WTC11 (cell line): ENCODE data around the gene ZFHX3. TPM values are rescaled to one million over a fixed set of nuclear protein-coding genes. Genes with fewer than 3 reads are reported as not detected.

Experiments
- ATAC-seq: fragments of 200-7000 bp; cut with Tn5 transposase; 2 replicates; pipeline ENCODE4 v1.10.0; 2021; ENCODE audit warnings: mild to moderate bottlenecking, moderate library complexity
- CTCF ChIA-PET: fragments of 300-600 bp; sonication (Branson Sonifier 250); formaldehyde crosslinking; loops from one replicate; lab custom pipeline; 2021; ENCODE audit warnings: antibody characterized with exemption; lab: Charles Lee
- POLR2A ChIA-PET: fragments of 350-600 bp; sonication (Branson Sonifier 250); formaldehyde crosslinking; loops from one replicate; lab custom pipeline; 2021; ENCODE audit warnings: antibody characterized with exemption; lab: Charles Lee
- DNase-seq: peaks from one replicate; pipeline ENCODE4 v3.0.0; 2021; ENCODE audit warnings: low spot score
- H3K27ac Mint-ChIP-seq: 2 replicates; pipeline ENCODE4 v1.8.0; 2021; ENCODE audit warnings: mixed read lengths
- H3K27me3 Mint-ChIP-seq: 2 replicates; pipeline ENCODE4 v1.8.0; 2021; ENCODE audit warnings: low read depth, mild to moderate bottlenecking, moderate library complexity, mixed read lengths
- H3K36me3 Mint-ChIP-seq: 2 replicates; pipeline ENCODE4 v1.8.0; 2021; ENCODE audit warnings: mixed read lengths
- H3K4me1 Mint-ChIP-seq: 2 replicates; pipeline ENCODE4 v1.8.0; 2022; ENCODE audit warnings: mixed read lengths
- H3K4me3 Mint-ChIP-seq: 2 replicates; pipeline ENCODE4 v1.8.0; 2021; ENCODE audit warnings: mild to moderate bottlenecking, moderate library complexity, mixed read lengths
- H3K9me3 Mint-ChIP-seq: 2 replicates; pipeline ENCODE4 v1.8.0; 2021; ENCODE audit warnings: mixed read lengths
- ATF1 ChIP-seq: sonication (generic); formaldehyde crosslinking; IDR thresholded peaks from 2 replicates; pipeline ENCODE4 v1.8.1; 2023; ENCODE audit warnings: mild to moderate bottlenecking, moderate library complexity, missing genetic modification reagents
- GABPB1 ChIP-seq: sonication (generic); formaldehyde crosslinking; IDR thresholded peaks from 2 replicates; pipeline ENCODE4 v1.8.1; 2023; ENCODE audit warnings: mild to moderate bottlenecking, missing genetic modification reagents
- JAZF1 ChIP-seq: fragments of 250-450 bp; sonication (Bioruptor Pico); IDR thresholded peaks from 2 replicates; pipeline ENCODE4 v1.9.0; 2021; ENCODE audit warnings: moderate library complexity, mild to moderate bottlenecking, inconsistent platforms
- JUN ChIP-seq: sonication (generic); formaldehyde crosslinking; IDR thresholded peaks from 2 replicates; pipeline ENCODE4 v1.8.0; 2023; ENCODE audit warnings: mild to moderate bottlenecking, missing genetic modification reagents
- OVOL2 ChIP-seq: fragments of 250-450 bp; sonication (Bioruptor Pico); IDR thresholded peaks from 2 replicates; pipeline ENCODE4 v1.9.0; 2021; ENCODE audit warnings: mild to moderate bottlenecking, borderline replicate concordance
- TEAD1 ChIP-seq: sonication (generic); formaldehyde crosslinking; IDR thresholded peaks from 2 replicates; pipeline ENCODE4 v1.8.0; 2022; ENCODE audit warnings: mild to moderate bottlenecking, missing genetic modification reagents
- TEAD4 ChIP-seq: sonication (generic); formaldehyde crosslinking; IDR thresholded peaks from 2 replicates; pipeline ENCODE4 v1.8.0; 2022; ENCODE audit warnings: mild to moderate bottlenecking, missing genetic modification reagents
- ZNF219 ChIP-seq: sonication (generic); formaldehyde crosslinking; IDR thresholded peaks from 2 replicates; pipeline ENCODE4 v1.8.0; 2023; ENCODE audit warnings: missing genetic modification reagents, mild to moderate bottlenecking, borderline replicate concordance
- ZNF396 ChIP-seq: fragments of 250-450 bp; sonication (Bioruptor Pico); IDR thresholded peaks from 2 replicates; pipeline ENCODE4 v1.8.0; 2021; ENCODE audit warnings: mild to moderate bottlenecking, moderate library complexity, borderline replicate concordance
- total RNA-seq: library from RNA; stranded (reverse); gene quantifications from 3 replicates; pipeline ENCODE4 v1.2.3, GENCODE V29; 2021
- TF ChIP-seq, protein P1 (sequence below): fragments of 250-450 bp; sonication (Bioruptor Pico); IDR thresholded peaks from 2 replicates; pipeline ENCODE4 v2.1.2; 2022; ENCODE audit warnings: mild to moderate bottlenecking, moderate library complexity
- TF ChIP-seq, protein P2 (sequence below): sonication (generic); formaldehyde crosslinking; IDR thresholded peaks from 2 replicates; pipeline ENCODE4 v1.8.1; 2023; ENCODE audit warnings: mild to moderate bottlenecking, missing genetic modification reagents, moderate library complexity
- TF ChIP-seq, protein P3 (sequence below): sonication (generic); formaldehyde crosslinking; IDR thresholded peaks from 2 replicates; pipeline ENCODE4 v1.8.1; 2023; ENCODE audit warnings: mild to moderate bottlenecking, missing genetic modification reagents
- TF ChIP-seq, protein P4 (sequence below): sonication (generic); formaldehyde crosslinking; IDR thresholded peaks from 2 replicates; pipeline ENCODE4 v1.8.0; 2022; ENCODE audit warnings: mild to moderate bottlenecking, missing genetic modification reagents
- TF ChIP-seq, protein P5 (sequence below): fragments of 200-600 bp; IDR thresholded peaks from 2 replicates; pipeline ENCODE4 v1.8.0; 2022; ENCODE audit warnings: antibody characterized with exemption
- TF ChIP-seq, protein P6 (sequence below): fragments of 250-450 bp; sonication (Bioruptor Pico); IDR thresholded peaks from 2 replicates; pipeline ENCODE4 v1.9.0; 2021; ENCODE audit warnings: mild to moderate bottlenecking
- TF ChIP-seq, protein P7 (sequence below): fragments of 250-450 bp; sonication (Bioruptor Pico); IDR thresholded peaks from 2 replicates; pipeline ENCODE4 v1.9.0; 2021; ENCODE audit warnings: moderate library complexity, mild to moderate bottlenecking, inconsistent platforms, borderline replicate concordance

Gene ZFHX3
- total RNA-seq, 1 experiment from 2014 or later: 5.7 TPM

DNA sequence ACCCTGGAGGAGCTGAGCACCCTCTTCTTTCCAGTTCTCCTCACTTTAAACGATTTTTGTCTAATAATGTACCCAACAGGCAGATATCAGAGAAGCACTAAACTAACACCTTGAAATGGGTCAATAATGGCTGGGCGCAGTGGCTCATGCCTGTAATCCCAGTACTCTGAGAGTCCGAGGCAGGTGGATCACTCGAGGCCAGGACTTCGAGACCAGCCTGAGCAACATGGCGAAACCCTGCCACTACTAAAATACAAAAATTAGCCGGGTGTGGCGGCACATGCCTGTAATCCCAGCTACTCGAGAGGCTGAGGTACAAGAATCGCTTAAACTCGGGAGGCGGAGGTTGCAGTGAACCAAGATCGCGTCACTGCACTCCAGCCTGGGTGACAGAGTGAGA lies 57.4 kb downstream of the ZFHX3 start:
- no peaks in the 10 kb centered on the region; the same call in 1 of the 2 replicates for H3K27me3 Mint-ChIP-seq
- H3K4me1 Mint-ChIP-seq: peaks cover 51% of the 10 kb centered on the region
- ChIA-PET POLR2A (no interaction called here), CTCF (interaction anchor here (1.1 kb wide), 1 partner anchor 158 kb away, joined by 7 read pairs; no protein-coding TSS in a partner anchor)
- DNase-seq (no peak), ATAC-seq (no peak)
- H3K36me3 Mint-ChIP-seq: no peaks in the 10 kb centered on the region
- H3K4me3 Mint-ChIP-seq: no peak overlapping the region
- TF ChIP-seq, protein P1, sequence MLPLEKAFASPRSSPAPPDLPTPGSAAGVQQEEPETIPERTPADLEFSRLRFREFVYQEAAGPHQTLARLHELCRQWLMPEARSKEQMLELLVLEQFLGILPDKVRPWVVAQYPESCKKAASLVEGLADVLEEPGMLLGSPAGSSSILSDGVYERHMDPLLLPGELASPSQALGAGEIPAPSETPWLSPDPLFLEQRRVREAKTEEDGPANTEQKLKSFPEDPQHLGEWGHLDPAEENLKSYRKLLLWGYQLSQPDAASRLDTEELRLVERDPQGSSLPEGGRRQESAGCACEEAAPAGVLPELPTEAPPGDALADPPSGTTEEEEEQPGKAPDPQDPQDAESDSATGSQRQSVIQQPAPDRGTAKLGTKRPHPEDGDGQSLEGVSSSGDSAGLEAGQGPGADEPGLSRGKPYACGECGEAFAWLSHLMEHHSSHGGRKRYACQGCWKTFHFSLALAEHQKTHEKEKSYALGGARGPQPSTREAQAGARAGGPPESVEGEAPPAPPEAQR (CRISPR knock-in tag): no peak
- TF ChIP-seq, protein P2, sequence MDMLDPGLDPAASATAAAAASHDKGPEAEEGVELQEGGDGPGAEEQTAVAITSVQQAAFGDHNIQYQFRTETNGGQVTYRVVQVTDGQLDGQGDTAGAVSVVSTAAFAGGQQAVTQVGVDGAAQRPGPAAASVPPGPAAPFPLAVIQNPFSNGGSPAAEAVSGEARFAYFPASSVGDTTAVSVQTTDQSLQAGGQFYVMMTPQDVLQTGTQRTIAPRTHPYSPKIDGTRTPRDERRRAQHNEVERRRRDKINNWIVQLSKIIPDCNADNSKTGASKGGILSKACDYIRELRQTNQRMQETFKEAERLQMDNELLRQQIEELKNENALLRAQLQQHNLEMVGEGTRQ (CRISPR knock-in tag): no peak
- TF ChIP-seq JAZF1: no peak
- TF ChIP-seq TEAD1 (CRISPR knock-in tag): no peak
- no peak for TF ChIP-seq JUN (CRISPR knock-in tag)
- TF ChIP-seq, protein P3, sequence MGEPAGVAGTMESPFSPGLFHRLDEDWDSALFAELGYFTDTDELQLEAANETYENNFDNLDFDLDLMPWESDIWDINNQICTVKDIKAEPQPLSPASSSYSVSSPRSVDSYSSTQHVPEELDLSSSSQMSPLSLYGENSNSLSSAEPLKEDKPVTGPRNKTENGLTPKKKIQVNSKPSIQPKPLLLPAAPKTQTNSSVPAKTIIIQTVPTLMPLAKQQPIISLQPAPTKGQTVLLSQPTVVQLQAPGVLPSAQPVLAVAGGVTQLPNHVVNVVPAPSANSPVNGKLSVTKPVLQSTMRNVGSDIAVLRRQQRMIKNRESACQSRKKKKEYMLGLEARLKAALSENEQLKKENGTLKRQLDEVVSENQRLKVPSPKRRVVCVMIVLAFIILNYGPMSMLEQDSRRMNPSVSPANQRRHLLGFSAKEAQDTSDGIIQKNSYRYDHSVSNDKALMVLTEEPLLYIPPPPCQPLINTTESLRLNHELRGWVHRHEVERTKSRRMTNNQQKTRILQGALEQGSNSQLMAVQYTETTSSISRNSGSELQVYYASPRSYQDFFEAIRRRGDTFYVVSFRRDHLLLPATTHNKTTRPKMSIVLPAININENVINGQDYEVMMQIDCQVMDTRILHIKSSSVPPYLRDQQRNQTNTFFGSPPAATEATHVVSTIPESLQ (CRISPR knock-in tag): no peak
- no peak for TF ChIP-seq OVOL2 (CRISPR knock-in tag)
- no peak for TF ChIP-seq ZNF219 (CRISPR knock-in tag)
- TF ChIP-seq ZNF396: no peak
- no peak for TF ChIP-seq GABPB1
- TF ChIP-seq, protein P4, sequence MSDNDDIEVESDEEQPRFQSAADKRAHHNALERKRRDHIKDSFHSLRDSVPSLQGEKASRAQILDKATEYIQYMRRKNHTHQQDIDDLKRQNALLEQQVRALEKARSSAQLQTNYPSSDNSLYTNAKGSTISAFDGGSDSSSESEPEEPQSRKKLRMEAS (CRISPR knock-in tag): no peak
- TF ChIP-seq TEAD4: no peak
- TF ChIP-seq, protein P5, sequence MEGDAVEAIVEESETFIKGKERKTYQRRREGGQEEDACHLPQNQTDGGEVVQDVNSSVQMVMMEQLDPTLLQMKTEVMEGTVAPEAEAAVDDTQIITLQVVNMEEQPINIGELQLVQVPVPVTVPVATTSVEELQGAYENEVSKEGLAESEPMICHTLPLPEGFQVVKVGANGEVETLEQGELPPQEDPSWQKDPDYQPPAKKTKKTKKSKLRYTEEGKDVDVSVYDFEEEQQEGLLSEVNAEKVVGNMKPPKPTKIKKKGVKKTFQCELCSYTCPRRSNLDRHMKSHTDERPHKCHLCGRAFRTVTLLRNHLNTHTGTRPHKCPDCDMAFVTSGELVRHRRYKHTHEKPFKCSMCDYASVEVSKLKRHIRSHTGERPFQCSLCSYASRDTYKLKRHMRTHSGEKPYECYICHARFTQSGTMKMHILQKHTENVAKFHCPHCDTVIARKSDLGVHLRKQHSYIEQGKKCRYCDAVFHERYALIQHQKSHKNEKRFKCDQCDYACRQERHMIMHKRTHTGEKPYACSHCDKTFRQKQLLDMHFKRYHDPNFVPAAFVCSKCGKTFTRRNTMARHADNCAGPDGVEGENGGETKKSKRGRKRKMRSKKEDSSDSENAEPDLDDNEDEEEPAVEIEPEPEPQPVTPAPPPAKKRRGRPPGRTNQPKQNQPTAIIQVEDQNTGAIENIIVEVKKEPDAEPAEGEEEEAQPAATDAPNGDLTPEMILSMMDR: no peak
- no peak for TF ChIP-seq ATF1 (CRISPR knock-in tag)
- TF ChIP-seq, protein P6, sequence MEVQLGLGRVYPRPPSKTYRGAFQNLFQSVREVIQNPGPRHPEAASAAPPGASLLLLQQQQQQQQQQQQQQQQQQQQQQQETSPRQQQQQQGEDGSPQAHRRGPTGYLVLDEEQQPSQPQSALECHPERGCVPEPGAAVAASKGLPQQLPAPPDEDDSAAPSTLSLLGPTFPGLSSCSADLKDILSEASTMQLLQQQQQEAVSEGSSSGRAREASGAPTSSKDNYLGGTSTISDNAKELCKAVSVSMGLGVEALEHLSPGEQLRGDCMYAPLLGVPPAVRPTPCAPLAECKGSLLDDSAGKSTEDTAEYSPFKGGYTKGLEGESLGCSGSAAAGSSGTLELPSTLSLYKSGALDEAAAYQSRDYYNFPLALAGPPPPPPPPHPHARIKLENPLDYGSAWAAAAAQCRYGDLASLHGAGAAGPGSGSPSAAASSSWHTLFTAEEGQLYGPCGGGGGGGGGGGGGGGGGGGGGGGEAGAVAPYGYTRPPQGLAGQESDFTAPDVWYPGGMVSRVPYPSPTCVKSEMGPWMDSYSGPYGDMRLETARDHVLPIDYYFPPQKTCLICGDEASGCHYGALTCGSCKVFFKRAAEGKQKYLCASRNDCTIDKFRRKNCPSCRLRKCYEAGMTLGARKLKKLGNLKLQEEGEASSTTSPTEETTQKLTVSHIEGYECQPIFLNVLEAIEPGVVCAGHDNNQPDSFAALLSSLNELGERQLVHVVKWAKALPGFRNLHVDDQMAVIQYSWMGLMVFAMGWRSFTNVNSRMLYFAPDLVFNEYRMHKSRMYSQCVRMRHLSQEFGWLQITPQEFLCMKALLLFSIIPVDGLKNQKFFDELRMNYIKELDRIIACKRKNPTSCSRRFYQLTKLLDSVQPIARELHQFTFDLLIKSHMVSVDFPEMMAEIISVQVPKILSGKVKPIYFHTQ (CRISPR knock-in tag): no peak
- TF ChIP-seq, protein P7, sequence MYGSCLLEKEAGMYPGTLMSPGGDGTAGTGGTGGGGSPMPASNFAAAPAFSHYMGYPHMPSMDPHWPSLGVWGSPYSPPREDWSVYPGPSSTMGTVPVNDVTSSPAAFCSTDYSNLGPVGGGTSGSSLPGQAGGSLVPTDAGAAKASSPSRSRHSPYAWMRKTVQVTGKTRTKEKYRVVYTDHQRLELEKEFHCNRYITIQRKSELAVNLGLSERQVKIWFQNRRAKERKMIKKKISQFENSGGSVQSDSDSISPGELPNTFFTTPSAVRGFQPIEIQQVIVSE (CRISPR knock-in tag): no peak
- no peak overlapping the region for H3K27ac Mint-ChIP-seq
- no peaks in the 10 kb centered on the region for H3K9me3 Mint-ChIP-seq
